PC-9 (cell line): ENCODE measurements around the gene CDH13. TPM values are rescaled to one million over a fixed set of nuclear protein-coding genes. Genes with fewer than 3 reads are reported as not detected.

Source experiments
- BruUV-seq: library from RNA; stranded (reverse); fragments of 400-500 nt; replicated peaks from 2 replicates; lab custom pipeline; 2021; lab: Mats Ljungman, UMichigan
- CTCF ChIA-PET: fragments of 300-600 bp; sonication (Branson Sonifier 250); formaldehyde crosslinking; loops from one replicate; lab custom pipeline; 2022; ENCODE audit warnings: antibody characterized with exemption; lab: Charles Lee
- POLR2A ChIA-PET: fragments of 300-600 bp; sonication (Branson Sonifier 250); formaldehyde crosslinking; loops from one replicate; lab custom pipeline; 2022; ENCODE audit warnings: antibody characterized with exemption; ENCODE audit not compliant: unreplicated experiment; lab: Charles Lee
- DNase-seq, 2 experiments: peaks; one replicate each; pipeline versions ENCODE4 v3.0.0 to v3.0.0-alpha.2; 2015 to 2022; ENCODE audit warnings: mixed read lengths in 1 of 2
- H2AFZ ChIP-seq: fragments of 200-600 bp; sonication (generic); 2 replicates; pipeline ENCODE4 v1.8.1; 2017; ENCODE audit warnings: antibody characterized with exemption
- H3F3A ChIP-seq: fragments of 200-600 bp; sonication (generic); 2 replicates; pipeline ENCODE4 v1.8.1; 2017; ENCODE audit warnings: antibody characterized with exemption, mild to moderate bottlenecking, low read depth; ENCODE audit not compliant: insufficient read depth
- H3K27ac ChIP-seq: fragments of 200-600 bp; sonication (generic); 2 replicates; pipeline ENCODE4 v1.6.1; 2016; ENCODE audit warnings: mixed run types
- H3K27me3 ChIP-seq: fragments of 200-600 bp; sonication (generic); 2 replicates; pipeline ENCODE4 v1.6.1; 2016; ENCODE audit warnings: low read depth, mixed run types; ENCODE audit not compliant: insufficient read depth
- H3K36me3 ChIP-seq: fragments of 200-600 bp; sonication (generic); 2 replicates; pipeline ENCODE4 v1.6.1; 2016; ENCODE audit warnings: low read depth, mixed run types
- H3K4me1 ChIP-seq: fragments of 200-600 bp; sonication (generic); replicated peaks from 2 replicates; pipeline ENCODE4 v1.6.1; 2016; ENCODE audit warnings: mixed run types; ENCODE audit not compliant: insufficient read depth
- H3K4me2 ChIP-seq: fragments of 200-600 bp; sonication (generic); 2 replicates; pipeline ENCODE4 v1.6.1; 2017; ENCODE audit warnings: mixed run types
- H3K4me3 ChIP-seq: fragments of 200-600 bp; sonication (generic); 2 replicates; pipeline ENCODE4 v1.6.1; 2016; ENCODE audit warnings: mixed run types
- H3K79me2 ChIP-seq: fragments of 200-600 bp; sonication (generic); 2 replicates; pipeline ENCODE4 v1.6.1; 2017; ENCODE audit warnings: low read depth, mixed run types
- H3K9me2 ChIP-seq: fragments of 200-600 bp; sonication (generic); 2 replicates; pipeline ENCODE4 v1.8.1; 2017; ENCODE audit warnings: mild to moderate bottlenecking; ENCODE audit not compliant: insufficient read depth
- H3K9me3 ChIP-seq: fragments of 200-600 bp; sonication (generic); 2 replicates; pipeline ENCODE4 v1.8.1; 2016; ENCODE audit warnings: low read depth; ENCODE audit not compliant: insufficient read depth
- H4K20me1 ChIP-seq: fragments of 200-600 bp; sonication (generic); 2 replicates; pipeline ENCODE4 v1.8.1; 2017; ENCODE audit not compliant: insufficient read depth
- EZH2 ChIP-seq: fragments of 200-600 bp; sonication (generic); IDR thresholded peaks from 2 replicates; pipeline ENCODE4 v1.8.0; 2017; ENCODE audit warnings: antibody characterized with exemption, low read depth
- intact Hi-C: fragments of 100-400 bp; cut with micrococcal nuclease; formaldehyde crosslinking; loops from one replicate; pipeline ENCODE4 v1.10.0; 2022; ENCODE audit not compliant: unreplicated experiment
- total RNA-seq: library from RNA; stranded (reverse); gene quantifications from 2 replicates; pipeline ENCODE4 v1.2.3, GENCODE V29; 2021
- TF ChIP-seq, protein P1 (sequence below): fragments of 200-600 bp; sonication (generic); conservative IDR thresholded peaks from 2 replicates; pipeline ENCODE4 v1.6.1; 2017; ENCODE audit warnings: mixed run types, antibody characterized with exemption, mild to moderate bottlenecking, moderate library complexity

CDH13 gene
- total RNA-seq, 1 experiment from 2014 or later: 0.24 TPM

GRCh38 chr16:82716361-82716855, 89.6 kb downstream of the CDH13 start:
- H4K20me1 ChIP-seq: no peaks in the 10 kb centered on the region
- DNase-seq: no peak
- ChIA-PET POLR2A (no interaction called here), CTCF (no interaction called here)
- no peaks in the 10 kb centered on the region for H3K79me2 ChIP-seq
- no peaks in the 10 kb centered on the region for H3K9me3 ChIP-seq
- BruUV-seq: no TSS peak
- no peaks in the 10 kb centered on the region for H3K4me1 ChIP-seq
- intact Hi-C loops: no loop called here
- H3F3A ChIP-seq: no peaks in the 10 kb centered on the region
- H3K27ac ChIP-seq: no peak overlapping the region
- H2AFZ ChIP-seq: no peak overlapping the region
- no peak overlapping the region for H3K4me2 ChIP-seq
- peaks cover 14% of the 10 kb centered on the region for H3K27me3 ChIP-seq
- TF ChIP-seq, protein P1, sequence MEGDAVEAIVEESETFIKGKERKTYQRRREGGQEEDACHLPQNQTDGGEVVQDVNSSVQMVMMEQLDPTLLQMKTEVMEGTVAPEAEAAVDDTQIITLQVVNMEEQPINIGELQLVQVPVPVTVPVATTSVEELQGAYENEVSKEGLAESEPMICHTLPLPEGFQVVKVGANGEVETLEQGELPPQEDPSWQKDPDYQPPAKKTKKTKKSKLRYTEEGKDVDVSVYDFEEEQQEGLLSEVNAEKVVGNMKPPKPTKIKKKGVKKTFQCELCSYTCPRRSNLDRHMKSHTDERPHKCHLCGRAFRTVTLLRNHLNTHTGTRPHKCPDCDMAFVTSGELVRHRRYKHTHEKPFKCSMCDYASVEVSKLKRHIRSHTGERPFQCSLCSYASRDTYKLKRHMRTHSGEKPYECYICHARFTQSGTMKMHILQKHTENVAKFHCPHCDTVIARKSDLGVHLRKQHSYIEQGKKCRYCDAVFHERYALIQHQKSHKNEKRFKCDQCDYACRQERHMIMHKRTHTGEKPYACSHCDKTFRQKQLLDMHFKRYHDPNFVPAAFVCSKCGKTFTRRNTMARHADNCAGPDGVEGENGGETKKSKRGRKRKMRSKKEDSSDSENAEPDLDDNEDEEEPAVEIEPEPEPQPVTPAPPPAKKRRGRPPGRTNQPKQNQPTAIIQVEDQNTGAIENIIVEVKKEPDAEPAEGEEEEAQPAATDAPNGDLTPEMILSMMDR: no peak
- TF ChIP-seq EZH2: no peak
- no peaks in the 10 kb centered on the region for H3K9me2 ChIP-seq
- H3K4me3 ChIP-seq: no peak overlapping the region
- no peaks in the 10 kb centered on the region for H3K36me3 ChIP-seq

- no peaks in the 10 kb centered on the region for H3F3A ChIP-seq
- H3K9me3 ChIP-seq: no peaks in the 10 kb centered on the region
- ChIA-PET CTCF (no interaction called here), POLR2A (no interaction called here)
- H2AFZ ChIP-seq: no peak overlapping the region
- no peaks in the 10 kb centered on the region for H3K36me3 ChIP-seq
- no peak overlapping the region for H3K27ac ChIP-seq
- H3K4me3 ChIP-seq: no peak overlapping the region
- no peaks in the 10 kb centered on the region for H3K9me2 ChIP-seq
- intact Hi-C loops: no loop called here
- no peaks in the 10 kb centered on the region for H4K20me1 ChIP-seq
- no peaks in the 10 kb centered on the region for H3K79me2 ChIP-seq
- no peaks in the 10 kb centered on the region for H3K4me1 ChIP-seq
- no peak for DNase-seq
- no TSS peak for BruUV-seq
- TF ChIP-seq EZH2: no peak
- TF ChIP-seq, protein P1: no peak
- H3K27me3 ChIP-seq: peaks cover 6% of the 10 kb centered on the region
- H3K4me2 ChIP-seq: no peak overlapping the region
Observed at GRCh38 chr16:82720414-82720813, 93.6 kb downstream of the CDH13 start.

- Histone ChIP-seq H3K4me1 (no peaks in the 10 kb centered on the region), H3K4me3 (no peak overlapping the region), H3K27me3 (peaks cover 7% of the 10 kb centered on the region; the same call in 1 of the 2 replicates), H3K79me2 (no peaks in the 10 kb centered on the region), H4K20me1 (no peaks in the 10 kb centered on the region), H2AFZ (no peak overlapping the region), H3K27ac (no peak overlapping the region), H3F3A (no peaks in the 10 kb centered on the region), H3K36me3 (no peaks in the 10 kb centered on the region), H3K9me2 (no peaks in the 10 kb centered on the region), H3K9me3 (no peaks in the 10 kb centered on the region; the same call in 1 of the 2 replicates), H3K4me2 (no peak overlapping the region)
- BruUV-seq: no TSS peak
- intact Hi-C loops: no loop called here
- TF ChIP-seq, protein P1: no peak
- TF ChIP-seq EZH2: no peak
- POLR2A ChIA-PET: no interaction called here
- DNase-seq: no peak
- CTCF ChIA-PET: no interaction called here
Observed at GRCh38 chr16:82726306-82726705, 99.5 kb downstream of the CDH13 start.
